Lung (tissue), 12 donors: ENCODE measurements around the gene HCRTR1. TPM values are rescaled to one million over a fixed set of nuclear protein-coding genes. Genes with fewer than 3 reads are reported as not detected.
A peak's percentile ranks its signal among the peaks of the same experiment; 100 is the strongest.

Experiments
- ATAC-seq: fragments of 200-7000 bp; cut with Tn5 transposase; one replicate; pipeline ENCODE4 v1.9.1; 2020; ENCODE audit warnings: moderate number of reproducible peaks; ENCODE audit not compliant: insufficient read depth, low FRiP score
- DNase-seq, 3 donors: peaks; one replicate each; pipeline ENCODE4 v3.0.0-alpha.2; 2013 to 2017
- H3K27ac ChIP-seq, 2 donors: one replicate each; pipeline ENCODE4 v1.5.1; 2013; ENCODE audit warnings: mild to moderate bottlenecking in 2 of 2, moderate library complexity in 2 of 2, control low read depth in 1 of 2, inconsistent platforms in 1 of 2, low read depth in 1 of 2, low read length in 1 of 2
- H3K27me3 ChIP-seq, 3 donors: one replicate each; pipeline ENCODE4 v1.5.1; 2013; ENCODE audit warnings: low read length in 2 of 3; ENCODE audit not compliant: control insufficient read depth in 3 of 3, insufficient read depth in 3 of 3
- H3K36me3 ChIP-seq, 4 donors: one replicate each; pipeline ENCODE4 v1.5.1; 2013; ENCODE audit warnings: low read length in 4 of 4, mild to moderate bottlenecking in 1 of 4, moderate library complexity in 1 of 4; ENCODE audit not compliant: control insufficient read depth in 4 of 4, insufficient read depth in 4 of 4
- H3K4me1 ChIP-seq, 5 donors: one replicate each; pipeline ENCODE4 v1.5.1; 2013; ENCODE audit warnings: low read length in 5 of 5, mild to moderate bottlenecking in 2 of 5, moderate library complexity in 1 of 5; ENCODE audit not compliant: control insufficient read depth in 5 of 5, insufficient read depth in 5 of 5
- H3K4me3 ChIP-seq: one replicate; pipeline ENCODE4 v1.5.1; 2013; ENCODE audit warnings: mild to moderate bottlenecking, control low read depth, moderate library complexity
- H3K9ac ChIP-seq, 2 donors: one replicate each; pipeline ENCODE4 v1.5.1; 2013; ENCODE audit warnings: low read length in 2 of 2, control low read depth in 1 of 2; ENCODE audit not compliant: insufficient read depth in 1 of 2
- H3K9me3 ChIP-seq, 4 donors: one replicate each; pipeline ENCODE4 v1.5.1; 2013; ENCODE audit warnings: low read length in 3 of 4, mild to moderate bottlenecking in 1 of 4, moderate library complexity in 1 of 4; ENCODE audit not compliant: control insufficient read depth in 4 of 4, insufficient read depth in 3 of 4
- CTCF ChIP-seq: IDR thresholded peaks from 2 replicates; pipeline ENCODE4 v1.5.1; 2012; ENCODE audit warnings: mild to moderate bottlenecking; ENCODE audit errors: control extremely low read depth, extremely low read depth
- WGBS, 2 donors: extraction: QIAGEN DNeasy Blood & Tissue Kit; methylation state at CpG; one replicate each; pipeline ENCODE4 v1.1.7; 2013; 5-methylcytosine and 5-hydroxymethylcytosine counted together
- polyA plus RNA-seq, 2 donors: library from polyadenylated mRNA; stranded (reverse); fragments of 200-250 nt; gene quantifications; one replicate each; pipeline ENCODE4 v1.2.1, GENCODE V29; 2013
- total RNA-seq, 2 donors: library from RNA; depleted of rRNA in 1 of 2; stranded (reverse); fragments of >200 nt in 1 of 2; gene quantifications; one replicate each; pipeline ENCODE4 v1.2.1, GENCODE V29; 2014 to 2021
- donor health status: control.
- donor health status: control.
- donor health status: Bipolar disorder and iron deficiency.
- donor health status: healthy.
- donor health status: DM: yes; HTN: yes; CAD: no.

HCRTR1 gene
- total and polyA plus RNA-seq, 4 donors = 0.08 to 0.14 TPM; not detected in 2

- Histone ChIP-seq H3K27ac (peak overlapping the region; percentile 40 to 58), H3K4me3 (no peak overlapping the region), H3K9ac (no peak overlapping the region), H3K4me1 (peaks cover 16 to 52% (median 30%) of the 10 kb centered on the region in 5 donors), H3K27me3 (no peaks in the 10 kb centered on the region), H3K36me3 (peaks cover 0 to 23% (median 0%) of the 10 kb centered on the region in 4 donors), H3K9me3 (no peaks in the 10 kb centered on the region)
- ATAC-seq (no peak), DNase-seq (peak in 1 of 3 donors; percentile 51)
- no peak for TF ChIP-seq CTCF
- 72 to 83% methylated on average over 16 of the region's 16 CpGs for WGBS, 2 donors
Observed at GRCh38 chr1:31583082-31583994, 34.2 kb upstream of the HCRTR1 start.

DNA sequence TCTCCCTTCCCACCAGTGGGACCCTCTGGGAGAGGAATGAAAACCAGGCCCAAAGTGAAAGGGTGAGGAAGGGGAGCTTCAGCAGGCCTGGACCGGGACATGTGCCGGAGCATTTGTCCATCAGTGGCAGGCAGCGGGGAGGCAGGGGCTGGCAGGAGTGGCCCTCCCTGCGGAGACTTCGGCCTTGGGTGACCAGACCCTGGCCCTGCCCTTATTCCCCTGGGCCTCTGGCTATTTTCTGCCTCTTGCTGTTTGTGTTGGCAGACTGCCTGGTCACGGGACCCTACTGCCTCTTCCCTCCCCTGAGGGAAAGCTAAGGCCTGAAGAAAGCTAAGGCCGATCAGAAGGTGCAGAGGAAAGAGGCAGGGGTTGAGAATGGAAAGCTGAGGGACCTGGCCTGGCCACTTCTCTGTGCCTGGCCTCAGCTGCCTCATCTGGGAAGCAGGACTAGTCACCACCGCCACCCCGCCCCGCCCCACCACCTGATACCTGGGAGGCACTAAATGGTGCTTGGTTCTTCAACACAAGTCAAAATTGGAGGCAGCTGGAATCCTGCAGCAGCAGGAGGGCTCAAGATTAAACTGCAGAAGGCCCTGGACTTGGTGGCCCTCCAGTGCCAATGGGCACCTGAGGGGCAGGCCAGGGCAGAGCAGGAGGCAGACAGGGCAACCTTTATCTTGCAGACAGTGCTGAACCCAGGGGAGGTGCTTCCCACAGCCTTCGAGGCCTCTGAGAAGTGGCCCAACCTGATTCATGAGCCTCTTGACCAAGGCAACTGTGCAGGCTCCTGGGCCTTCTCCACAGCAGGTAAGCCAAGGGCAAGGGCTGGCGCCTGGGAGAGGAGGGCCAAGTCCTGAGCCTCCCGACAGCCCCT is 33.3 kb upstream of the HCRTR1 start:
- WGBS, 2 donors = 52 to 70% methylated on average over 13 of the region's 13 CpGs
- Histone ChIP-seq H3K9ac (no peak overlapping the region), H3K4me3 (no peak overlapping the region)

More for the DNA sequence above, 33.3 kb upstream of the HCRTR1 start:
- DNase-seq (peak; percentile 84 to 94 (median 86)), ATAC-seq (no peak)
- no peak for TF ChIP-seq CTCF
- Histone ChIP-seq H3K9me3 (no peaks in the 10 kb centered on the region), H3K36me3 (peaks cover 0 to 23% (median 0%) of the 10 kb centered on the region in 4 donors), H3K27me3 (no peaks in the 10 kb centered on the region), H3K4me1 (peaks cover 15 to 53% (median 29%) of the 10 kb centered on the region in 5 donors), H3K27ac (peak overlapping the region; percentile 40 to 58)
